SK-MEL-5 (cell line): ENCODE results near the gene ARMH3. TPM values are rescaled to one million over a fixed set of nuclear protein-coding genes. Genes with fewer than 3 reads are reported as not detected.
"Not testable (repeated sequence)": the region's sequence is repeated elsewhere in the genome, so short reads cannot be mapped to it uniquely, and the experiment has no call there.

Experiments
- DNase-seq: peaks from one replicate; pipeline ENCODE4 v3.0.0-alpha.2; 2016; ENCODE audit warnings: low read depth, low spot score
- in situ Hi-C: cut with HindIII; loops from 2 replicates; pipeline ENCODE4 v1.10.0; 2016; ENCODE audit warnings: low sequenced_read_pairs, high pct_unique_total_duplicates, low pct_unique_long_range_greater_than_20kb
- total RNA-seq: library from RNA; depleted of rRNA; stranded (reverse); fragments of >200 nt; shearing (Covaris generic); gene quantifications from 2 replicates; pipeline ENCODE4 v1.2.3, GENCODE V29; 2014

ARMH3 gene
- total RNA-seq, 1 experiment from 2014 or later, result 7.5 TPM

DNA sequence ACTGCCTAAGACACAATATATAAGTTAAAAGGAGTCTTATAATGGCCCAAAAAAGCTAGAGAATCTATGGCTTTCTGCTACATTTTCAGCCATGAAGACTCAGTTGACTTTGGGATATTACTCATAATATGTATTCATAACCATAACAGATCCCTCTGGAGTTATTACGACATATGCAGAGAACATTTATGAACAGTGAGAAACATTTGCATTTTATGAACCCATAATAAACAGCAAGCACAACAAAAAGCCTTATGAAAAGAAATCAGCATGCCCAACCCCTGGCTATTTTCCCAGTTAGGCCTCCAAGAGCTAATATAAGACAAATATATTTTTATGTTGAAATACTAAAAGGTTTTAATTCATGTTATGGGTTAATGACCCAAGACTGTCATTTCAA, 52.4 kb downstream of the ARMH3 start:
- in situ Hi-C loops, result no loop called here
- DNase-seq, result peak; percentile 52

GRCh38 chr10:102001435-102002068, 54.4 kb downstream of the ARMH3 start:
- no peak for DNase-seq
- in situ Hi-C loops, result no loop called here

DNA sequence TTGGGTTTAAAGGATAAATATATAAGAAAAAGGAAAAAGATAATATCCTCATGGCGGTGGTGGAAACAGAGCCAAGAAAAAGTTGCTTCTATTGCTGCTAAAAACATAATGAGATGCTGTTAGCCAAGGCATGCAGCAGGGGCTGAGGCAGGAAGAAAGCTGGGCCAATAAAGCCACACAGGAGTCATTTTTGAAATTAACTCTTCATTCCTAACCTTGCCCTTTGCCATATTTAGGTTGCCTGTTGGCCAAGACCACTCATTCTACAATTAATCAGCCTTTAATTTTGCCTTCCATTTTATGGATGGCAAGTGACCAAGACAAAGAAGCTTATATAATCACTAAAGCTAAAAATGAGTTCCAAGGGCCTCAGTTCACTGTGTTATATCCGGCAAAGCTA, 58.2 kb downstream of the ARMH3 start:
- no peak for DNase-seq
- in situ Hi-C loops, result loop anchor here (25.0 kb wide), 1 partner anchor 111 kb away; no protein-coding TSS in a partner anchor

GRCh38 chr10:101995451-101996063, 60.4 kb downstream of the ARMH3 start:
- in situ Hi-C loops, result loop anchor here (25.0 kb wide), 1 partner anchor 108 kb away; no protein-coding TSS in a partner anchor
- no peak for DNase-seq

- in situ Hi-C loops, result loop anchor here (25.0 kb wide), 1 partner anchor 106 kb away; no protein-coding TSS in a partner anchor
These were observed 62.2 kb downstream of the ARMH3 start for GRCh38 chr10:101993651-101994200.

GRCh38 chr10:101993221-101993620, 62.8 kb downstream of the ARMH3 start:
- in situ Hi-C loops, result loop anchor here (25.0 kb wide), 1 partner anchor 106 kb away; no protein-coding TSS in a partner anchor
- DNase-seq, result no peak

More at GRCh38 chr10:101993651-101994200, 62.2 kb downstream of the ARMH3 start:
- DNase-seq, result no peak

DNA sequence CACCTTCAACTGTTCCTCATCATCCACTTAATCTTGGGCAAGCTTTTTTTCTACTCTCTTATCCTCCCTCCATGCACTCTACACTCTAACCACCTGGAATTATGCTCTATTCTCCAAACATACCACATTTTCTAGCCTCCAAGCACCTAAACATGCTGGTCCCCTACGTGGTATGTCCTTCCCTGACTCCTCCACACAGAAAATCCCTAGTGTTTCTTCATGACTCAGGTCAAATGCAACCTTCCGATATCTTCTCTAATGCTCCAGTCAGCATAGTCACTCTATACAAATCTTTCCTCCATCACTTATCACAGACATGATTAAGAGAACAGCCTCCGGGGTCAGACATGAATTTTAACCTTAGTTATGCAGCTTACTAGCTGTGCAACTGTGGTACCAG, 68.8 kb downstream of the ARMH3 start:
- in situ Hi-C loops, result loop anchor here (25.0 kb wide), 1 partner anchor 100 kb away; no protein-coding TSS in a partner anchor
- no peak for DNase-seq

- no peak for DNase-seq
- in situ Hi-C loops, result loop anchor here (25.0 kb wide), 1 partner anchor 99 kb away; no protein-coding TSS in a partner anchor
These were observed 69.4 kb downstream of the ARMH3 start for GRCh38 chr10:101986624-101986971.

- not testable (repeated sequence) for DNase-seq
- in situ Hi-C loops, result loop anchor here (25.0 kb wide), 1 partner anchor 93 kb away; no protein-coding TSS in a partner anchor
These were observed 75.3 kb downstream of the ARMH3 start for GRCh38 chr10:101980677-101981076.

GRCh38 chr10:101974091-101974971, 81.6 kb downstream of the ARMH3 start:
- in situ Hi-C loops, result no loop called here
- peak; percentile 47 for DNase-seq

- in situ Hi-C loops, result no loop called here
- DNase-seq, result peak; percentile 20
These were observed 83.2 kb downstream of the ARMH3 start for GRCh38 chr10:101972761-101973160.

- in situ Hi-C loops, result no loop called here
- no peak for DNase-seq
These were observed 86.5 kb downstream of the ARMH3 start for GRCh38 chr10:101969412-101969922.

- in situ Hi-C loops, result no loop called here
- no peak for DNase-seq
These were observed 87.0 kb downstream of the ARMH3 start for GRCh38 chr10:101968940-101969321.

DNA sequence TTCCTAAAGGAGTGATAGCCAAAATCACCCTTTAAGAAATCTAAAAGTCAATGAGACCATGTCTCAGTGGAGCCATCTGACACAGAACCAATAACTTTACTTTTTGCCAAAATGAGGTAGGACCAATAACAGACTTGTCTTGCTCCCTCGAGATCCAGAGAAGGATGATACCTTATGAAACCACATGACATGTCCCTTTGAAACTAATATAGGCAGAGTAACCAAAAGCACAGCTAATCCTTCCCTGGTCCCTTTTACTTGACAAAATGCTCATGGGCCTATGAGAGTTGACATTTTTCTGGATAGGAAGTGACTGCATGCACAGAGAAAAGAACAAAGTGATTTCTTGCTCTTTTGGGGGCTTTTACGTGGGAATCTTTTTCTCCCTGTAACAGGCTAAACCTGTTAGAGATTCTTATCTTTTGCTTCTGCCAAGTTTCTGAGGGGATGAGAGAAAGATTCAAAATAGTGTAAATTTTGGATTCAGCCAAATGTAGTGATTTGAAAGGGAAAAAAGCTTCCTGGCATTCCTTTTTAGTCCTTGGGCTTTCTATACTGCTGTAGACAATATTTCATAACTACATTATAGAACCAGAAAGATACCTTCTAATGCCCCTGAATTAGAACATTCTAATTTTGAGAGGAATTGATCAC, 87.6 kb downstream of the ARMH3 start:
- in situ Hi-C loops, result no loop called here
- DNase-seq, result no peak

DNA sequence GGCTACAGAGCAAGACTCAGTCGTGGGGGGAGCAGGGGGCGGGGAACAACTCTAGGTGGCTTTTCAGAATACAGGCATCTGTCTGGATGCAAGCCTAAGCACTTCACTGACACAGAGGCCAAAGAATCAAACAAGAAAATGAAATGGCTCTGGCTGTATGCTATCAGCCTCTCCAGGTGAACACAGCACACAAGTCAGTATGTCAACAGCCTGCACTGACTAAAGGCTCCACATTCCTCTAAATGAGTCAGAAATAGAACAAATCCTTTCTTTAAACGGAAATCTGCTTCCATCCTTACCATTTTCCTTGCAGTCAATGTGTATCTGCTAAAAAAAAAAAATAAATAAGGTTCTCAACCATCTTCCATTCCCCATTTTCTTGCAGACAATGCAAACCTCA, 88.3 kb downstream of the ARMH3 start:
- DNase-seq, result no peak
- in situ Hi-C loops, result no loop called here

DNA sequence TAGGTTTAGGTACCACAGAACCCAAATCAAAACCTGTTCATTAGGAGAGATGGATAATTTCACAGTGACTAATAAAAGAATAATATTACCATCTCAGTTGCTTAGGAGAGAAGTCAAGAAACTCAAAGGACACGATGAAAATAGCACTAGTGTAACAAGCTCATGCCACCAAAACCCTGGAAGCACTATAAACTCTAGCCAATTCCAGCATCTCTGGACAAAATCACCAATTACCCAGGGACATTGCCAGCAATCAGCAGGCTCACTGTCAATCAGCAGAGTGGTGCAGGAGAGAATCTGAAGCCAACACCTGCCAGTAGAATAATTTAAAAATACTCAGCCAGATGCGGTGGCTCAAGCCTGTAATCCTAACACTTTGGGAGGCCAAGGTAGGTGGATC, 88.9 kb downstream of the ARMH3 start:
- DNase-seq, result no peak
- in situ Hi-C loops, result no loop called here

- in situ Hi-C loops, result no loop called here
- no peak for DNase-seq
These were observed 90.8 kb downstream of the ARMH3 start for GRCh38 chr10:101965075-101965765.
